Motor neuron (in vitro differentiated cells): ENCODE measurements around the gene LARP4. TPM values are rescaled to one million over a fixed set of nuclear protein-coding genes. Genes with fewer than 3 reads are reported as not detected.
A peak's percentile ranks its signal among the peaks of the same experiment; 100 is the strongest.
"Not testable (repeated sequence)": the region's sequence is repeated elsewhere in the genome, so short reads cannot be mapped to it uniquely, and the experiment has no call there.

ENCODE experiments used
- ATAC-seq, 8 experiments: fragments of 200-7000 bp; cut with Tn5 transposase; replicated peaks in 6 of 8; 2 replicates each; pipeline ENCODE4 v1.8.0; 2021; ENCODE audit warnings: mild to moderate bottlenecking in 8 of 8, moderate library complexity in 8 of 8
- H3K27ac ChIP-seq, 2 donors: fragments of 250-450 bp; sonication (Bioruptor Pico); 2 replicates each; pipeline ENCODE4 v1.9.0; 2021; ENCODE audit warnings: antibody characterized with exemption in 2 of 2, mild to moderate bottlenecking in 2 of 2, moderate library complexity in 1 of 2
- H3K4me1 ChIP-seq, 2 donors: fragments of 250-450 bp; sonication (Bioruptor Pico); replicated peaks in 1 of 2; 2 replicates each; pipeline ENCODE4 v1.6.1; 2021; ENCODE audit warnings: antibody characterized with exemption in 2 of 2, mild to moderate bottlenecking in 2 of 2, moderate library complexity in 1 of 2
- H3K4me3 ChIP-seq, 5 donors: fragments of 250-450 bp; sonication (Bioruptor Pico); 2 replicates each; pipeline ENCODE4 v1.9.0; 2021; ENCODE audit warnings: antibody characterized with exemption in 5 of 5, mild to moderate bottlenecking in 5 of 5, moderate library complexity in 4 of 5
- WGBS, 10 experiments: fragments of 450-650 bp; shearing (Covaris generic); methylation state at CpG; one replicate each; pipeline ENCODE4 v1.0.0; 2022; 5-methylcytosine and 5-hydroxymethylcytosine counted together
- in situ Hi-C, 9 experiments: fragments of 400-800 bp; cut with MboI; loops; one replicate each; pipeline ENCODE4 v1.15.0; 2021; ENCODE audit warnings: low sequenced_read_pairs in 9 of 9, low pct_unique_long_range_greater_than_20kb in 2 of 9; ENCODE audit not compliant: unreplicated experiment in 9 of 9
- total RNA-seq, 8 experiments: library from RNA; unstranded; fragments of 300-600 nt; gene quantifications; 2 replicates each; pipeline versions ENCODE4 v1.2.3 to v1.2.4, GENCODE V29; 2022

Gene LARP4
- total RNA-seq, result 10 to 100 TPM; 17.4 to 73.1 (median 29.8) TPM

DNA sequence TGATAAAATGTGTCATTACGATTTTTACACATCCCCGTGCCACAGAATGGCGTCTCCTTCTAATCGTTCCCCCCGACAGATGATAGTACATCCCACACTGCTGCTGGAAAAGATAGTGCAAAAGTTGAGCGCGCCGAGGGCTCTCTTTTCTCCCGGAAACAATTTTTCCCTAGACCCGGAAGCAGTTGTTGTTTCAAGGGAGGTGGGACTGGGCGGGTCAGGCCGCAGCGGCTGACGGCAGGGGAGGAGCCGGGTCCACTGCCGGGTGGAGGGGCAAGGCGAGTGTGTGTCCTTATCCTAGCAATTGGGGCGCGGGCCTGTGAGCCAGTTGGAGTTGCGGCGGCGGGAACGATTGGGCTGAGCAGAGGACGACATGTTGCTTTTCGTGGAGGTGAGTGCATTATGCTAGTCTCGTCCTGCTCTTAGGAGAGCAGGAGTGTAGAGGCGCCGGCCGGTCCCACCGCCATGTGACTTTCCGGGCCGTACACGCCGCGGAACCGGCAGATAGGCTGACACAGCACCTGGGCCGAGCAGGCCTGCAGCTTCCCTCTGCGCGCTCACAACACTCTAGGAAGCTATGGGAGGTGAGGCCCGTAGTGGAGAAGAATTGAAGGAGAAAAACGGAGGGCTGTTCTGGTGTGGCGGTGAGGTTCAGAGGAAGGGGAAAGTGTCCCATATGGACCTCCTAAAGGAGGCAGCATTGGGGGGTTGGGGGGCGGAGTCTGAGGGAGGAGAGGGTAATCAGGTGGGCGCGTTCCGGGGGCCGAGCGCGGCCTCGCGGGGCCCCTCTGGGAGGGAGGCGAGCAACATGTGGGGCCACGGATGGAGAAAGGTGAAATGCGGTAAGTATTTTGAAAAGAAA lies at the start of gene LARP4:
Gene LARP4 (plus strand): TSS at position 248 of the 862 bp plus-strand sequence. CDS start 126 bp downstream, at position 374.
- in situ Hi-C loops, result no loop called here

DNA sequence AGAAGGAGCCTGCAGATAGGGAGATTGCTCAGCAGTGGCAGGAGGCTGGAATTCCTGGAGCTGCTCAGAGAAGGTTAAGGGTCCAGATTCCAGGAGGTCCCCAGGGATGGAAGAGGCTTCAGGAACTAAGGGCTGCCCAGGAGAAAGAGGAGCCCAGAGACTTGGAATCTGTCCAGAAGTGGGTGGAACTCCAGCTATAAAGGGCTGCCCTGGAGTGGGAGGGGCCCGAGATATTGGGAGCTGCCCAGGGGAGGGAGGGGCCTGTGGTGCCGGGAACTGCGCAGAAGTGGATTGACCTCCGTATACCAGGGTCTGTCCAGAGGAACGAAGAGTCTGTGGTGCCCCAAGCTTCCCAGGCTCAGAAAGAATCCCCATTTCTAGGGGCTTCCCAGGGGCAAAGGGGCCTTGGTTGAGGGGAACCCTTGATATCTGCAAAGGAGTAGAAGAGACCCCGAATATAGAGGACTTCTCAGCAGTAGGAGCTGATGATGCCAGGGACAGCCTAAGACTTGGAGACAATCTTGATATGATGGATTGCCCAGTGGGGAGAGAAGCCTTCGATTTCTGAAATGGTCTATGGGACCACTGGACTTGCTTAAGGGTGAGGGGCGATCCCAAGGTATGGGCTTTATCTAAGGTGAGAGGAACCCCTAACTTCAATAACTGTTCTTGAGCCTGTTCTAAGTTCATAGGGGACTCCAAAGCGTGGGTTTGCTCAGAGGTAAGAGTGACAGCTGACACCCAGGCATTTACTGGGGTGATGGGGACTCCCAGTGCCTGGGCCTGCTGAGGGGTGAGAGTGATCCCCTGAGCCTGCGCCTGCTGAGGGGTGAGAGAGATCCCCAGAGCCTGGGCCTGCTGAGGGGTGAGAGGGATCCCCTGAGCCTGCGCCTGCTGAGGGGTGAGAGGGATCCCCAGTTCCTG lies 49.3 kb upstream of the LARP4 start:
- peak in 3 of 8 experiments; percentile 27 to 82 (median 39) for ATAC-seq
- Histone ChIP-seq H3K27ac (no peak overlapping the region), H3K4me3 (no peak overlapping the region), H3K4me1 (no peaks in the 10 kb centered on the region)
- WGBS, 10 experiments, result 56 to 100% (median 85%) methylated on average over 1 to 5 of the region's 11 CpGs; no CpG with 5 or more reads in 3 of the 10 experiments
- in situ Hi-C loops, result no loop called here

More for the DNA sequence above, at the start of gene LARP4:
- 0% methylated on average over 1 to 39 of the region's 54 CpGs; no CpG with 5 or more reads in 2 of the 10 experiments for WGBS, 10 experiments
- peaks cover 0 to 12% of the 10 kb centered on the region in 2 donors for H3K4me1 ChIP-seq
- peak within 1 kb of the TSS; percentile 48 to 72 (median 58) for H3K4me3 ChIP-seq
- peak; percentile 94 to 98 (median 97) for ATAC-seq
- H3K27ac ChIP-seq, result peak within 1 kb of the TSS; percentile 67 to 81

DNA sequence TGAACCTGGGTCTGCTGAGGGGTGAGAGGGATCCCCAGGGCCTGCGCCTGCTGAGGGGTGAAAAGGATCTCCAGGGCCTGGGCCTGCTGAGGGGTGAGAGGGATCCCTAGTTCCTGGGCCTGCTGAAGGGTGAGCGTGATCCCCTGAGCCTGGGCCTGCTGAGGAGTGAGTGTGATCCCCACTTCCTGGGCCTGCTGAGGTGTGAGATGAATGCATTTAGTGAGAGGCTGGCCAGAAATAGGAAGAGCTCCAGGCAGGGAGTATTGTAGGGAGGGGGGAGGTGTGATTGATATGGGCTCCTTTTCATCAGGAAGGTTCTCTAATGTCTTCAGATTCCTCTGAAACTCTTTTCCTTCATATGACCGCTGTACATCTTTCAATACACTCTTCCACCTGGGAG lies 47.3 kb upstream of the LARP4 start:
- no peak for ATAC-seq
- Histone ChIP-seq H3K4me3 (no peak overlapping the region), H3K27ac (no peak overlapping the region), H3K4me1 (no peaks in the 10 kb centered on the region)
- 70 to 100% (median 86%) methylated on average over 1 to 3 of the region's 3 CpGs; no CpG with 5 or more reads in 2 of the 10 experiments for WGBS, 10 experiments
- in situ Hi-C loops, result no loop called here

DNA sequence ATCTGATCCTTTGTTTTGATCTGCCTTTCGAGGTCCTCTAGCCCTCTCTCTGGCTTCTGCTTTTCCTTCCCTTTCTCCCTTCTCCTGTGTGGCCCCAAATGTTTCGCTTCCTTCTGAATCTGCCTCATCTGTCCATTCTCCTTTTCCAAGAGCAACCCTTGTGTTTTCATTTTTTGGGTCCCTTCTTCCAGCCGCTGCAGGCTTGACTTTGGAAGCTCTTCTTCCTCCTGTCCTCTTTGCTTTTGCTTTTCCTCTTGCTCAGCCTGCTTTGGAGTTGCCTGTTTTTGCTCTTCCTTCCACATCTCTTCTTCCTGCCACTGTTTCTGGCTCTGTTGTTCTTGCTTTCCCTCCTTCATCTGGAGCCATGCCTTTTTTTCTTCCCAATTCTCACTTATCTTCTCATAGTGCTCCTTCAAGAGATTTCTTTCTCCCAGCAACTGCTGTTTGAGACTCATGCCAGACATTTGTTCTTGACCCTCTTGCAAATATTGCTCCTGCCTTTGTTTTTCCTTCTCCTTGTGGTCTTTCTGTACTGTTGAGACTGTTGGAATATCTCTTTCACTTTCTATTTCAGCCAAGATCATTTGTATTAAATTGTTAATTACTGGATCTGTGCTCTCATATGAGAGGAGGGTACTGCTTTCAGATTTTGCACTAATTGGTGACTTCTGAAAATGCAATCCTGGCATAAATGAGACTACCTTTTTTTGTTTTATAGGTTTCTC lies 46.7 kb upstream of the LARP4 start:
- Histone ChIP-seq H3K4me1 (no peaks in the 10 kb centered on the region), H3K4me3 (no peak overlapping the region), H3K27ac (no peak overlapping the region)
- in situ Hi-C loops, result no loop called here
- peak in 2 of 8 experiments; percentile 53 to 72 for ATAC-seq
- 67 to 95% (median 83%) methylated on average over 1 to 3 of the region's 3 CpGs; no CpG with 5 or more reads in 1 of the 10 experiments for WGBS, 10 experiments

DNA sequence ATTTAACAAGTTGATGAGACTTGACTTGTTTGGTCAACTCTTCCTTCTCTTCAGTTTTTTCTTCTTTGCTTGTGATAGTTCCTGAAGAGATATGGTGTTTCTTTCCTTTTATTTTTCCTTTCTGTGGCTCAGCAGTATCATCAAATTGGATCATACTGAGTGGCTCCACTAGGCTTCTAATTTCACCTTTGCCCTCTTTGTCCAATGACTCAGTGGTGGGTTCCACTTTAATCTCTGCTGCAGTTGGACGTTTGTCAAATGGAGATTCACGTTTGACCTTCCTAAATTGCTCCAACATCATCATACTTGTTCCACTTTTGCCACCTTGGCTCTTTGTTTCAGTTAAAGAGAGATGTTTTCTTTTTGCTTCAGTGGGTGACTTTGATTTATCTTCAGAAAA lies 45.8 kb upstream of the LARP4 start:
- no peak overlapping the region for H3K4me3 ChIP-seq
- in situ Hi-C loops, result no loop called here
- no peak for ATAC-seq
- H3K27ac ChIP-seq, result no peak overlapping the region
- no peaks in the 10 kb centered on the region for H3K4me1 ChIP-seq
- WGBS, 10 experiments, result 12 to 100% (median 67%) methylated on average over 1 to 2 of the region's 2 CpGs; no CpG with 5 or more reads in 1 of the 10 experiments

DNA sequence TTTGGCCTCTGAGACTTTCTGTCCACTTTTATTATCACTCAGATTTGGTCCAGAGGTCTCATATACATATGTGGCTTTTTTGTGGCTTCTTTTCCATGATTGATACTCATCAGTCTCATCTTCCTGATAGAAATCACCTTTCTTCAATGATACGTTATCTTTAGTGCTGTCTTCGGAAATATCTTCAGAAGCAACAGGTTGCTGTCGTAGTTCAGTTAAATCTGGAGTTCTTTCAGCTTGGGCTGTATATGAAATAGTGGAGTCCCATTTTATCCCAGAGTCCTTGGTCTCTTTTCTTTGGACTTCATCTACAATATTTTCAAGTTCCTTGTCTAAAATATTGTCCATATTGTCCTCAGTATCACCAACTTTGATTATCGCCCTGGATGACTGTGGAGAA lies 45.3 kb upstream of the LARP4 start:
- in situ Hi-C loops, result no loop called here

DNA sequence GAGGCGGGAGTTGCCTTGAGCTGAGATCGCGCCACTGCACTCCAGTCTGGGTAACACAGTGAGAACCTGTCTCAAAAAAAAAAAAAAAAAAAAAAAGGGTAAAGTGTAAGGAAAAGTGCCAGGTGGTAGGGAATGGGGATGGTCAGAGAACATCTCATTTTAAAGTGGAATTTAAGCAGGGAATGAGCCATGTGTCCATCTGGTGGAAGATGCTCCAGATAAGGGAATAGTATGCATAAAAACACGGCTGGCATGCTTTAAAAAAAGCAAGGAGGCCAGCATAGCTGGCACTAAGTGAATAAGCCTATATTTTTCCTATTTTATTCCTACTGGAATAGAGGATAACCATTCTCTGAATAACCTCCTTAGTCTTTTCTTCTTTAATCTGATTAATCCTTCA lies 38.0 kb upstream of the LARP4 start:
- in situ Hi-C loops, result no loop called here
- no peak overlapping the region for H3K27ac ChIP-seq
- ATAC-seq, result no peak
- 57 to 100% (median 88%) methylated on average over 1 to 4 of the region's 4 CpGs for WGBS, 10 experiments
- no peak overlapping the region for H3K4me3 ChIP-seq
- H3K4me1 ChIP-seq, result peaks cover 0 to 9% of the 10 kb centered on the region in 2 donors

More for the DNA sequence above, 45.3 kb upstream of the LARP4 start:
- no peak for ATAC-seq
- WGBS, 10 experiments, result 67 to 100% (median 93%) methylated on average over 1 to 4 of the region's 4 CpGs
- Histone ChIP-seq H3K4me3 (no peak overlapping the region), H3K27ac (no peak overlapping the region), H3K4me1 (no peaks in the 10 kb centered on the region)

DNA sequence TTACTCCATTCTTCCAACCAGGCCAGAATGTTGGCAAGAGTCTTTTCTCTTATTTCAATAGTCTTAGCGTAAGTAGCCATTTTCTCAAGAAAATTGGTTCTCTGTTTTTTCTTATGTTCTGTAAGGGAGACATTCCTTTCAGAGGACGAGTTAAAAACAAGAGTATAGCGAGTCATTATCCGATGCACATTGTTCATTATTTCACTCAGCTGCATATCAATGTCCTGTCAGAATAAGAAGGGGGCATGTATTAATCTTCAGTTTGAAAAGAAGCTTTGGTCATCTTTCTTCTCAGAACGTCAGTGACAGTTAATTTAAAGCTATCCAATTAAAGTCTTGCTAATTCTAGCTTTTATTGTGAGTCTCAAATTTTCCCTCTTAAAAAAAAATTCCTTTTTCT lies 37.5 kb upstream of the LARP4 start:
- 34 to 75% (median 52%) methylated on average over 4 to 5 of the region's 5 CpGs; no CpG with 5 or more reads in 1 of the 10 experiments for WGBS, 10 experiments
- in situ Hi-C loops, result no loop called here
- no peak for ATAC-seq
- Histone ChIP-seq H3K27ac (no peak overlapping the region), H3K4me1 (peaks cover 0 to 9% of the 10 kb centered on the region in 2 donors), H3K4me3 (no peak overlapping the region)

DNA sequence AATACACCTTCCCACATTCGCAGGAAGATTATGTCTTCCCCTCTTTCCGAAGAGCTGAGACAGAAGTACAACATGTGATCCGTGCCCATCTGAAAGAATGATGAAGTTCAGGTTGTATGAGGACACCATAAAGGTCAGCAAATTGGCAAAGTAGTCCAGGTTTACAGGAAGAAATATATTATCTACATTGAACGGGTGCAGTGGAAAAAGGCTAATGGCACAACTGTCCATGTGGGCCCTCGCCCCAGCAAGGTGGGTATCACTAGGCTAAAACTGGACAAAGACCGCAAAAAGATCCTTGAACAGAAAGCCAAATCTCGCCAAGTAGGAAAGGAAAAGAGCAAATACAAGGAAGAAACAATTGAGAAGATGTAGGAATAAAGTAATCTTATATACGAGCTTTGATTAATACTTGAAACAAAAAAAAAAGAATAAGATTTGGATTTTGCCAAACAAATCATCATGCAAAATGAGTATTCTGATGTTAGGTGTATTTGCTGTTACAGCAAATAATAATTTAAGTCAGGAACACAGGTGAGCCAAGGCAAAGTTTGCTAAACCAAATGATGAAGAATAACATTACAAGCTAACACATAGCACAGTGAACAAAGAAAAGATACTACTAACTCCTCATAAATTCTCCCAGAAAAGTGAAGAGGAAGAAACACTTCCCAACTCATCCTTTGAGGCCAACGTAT lies 34.8 kb upstream of the LARP4 start:
- Histone ChIP-seq H3K4me3 (no peak overlapping the region), H3K27ac (no peak overlapping the region), H3K4me1 (peaks cover 0 to 9% of the 10 kb centered on the region in 2 donors)
- in situ Hi-C loops, result no loop called here
- no peak for ATAC-seq
- 73 to 100% (median 91%) methylated on average over 3 to 9 of the region's 9 CpGs for WGBS, 10 experiments

DNA sequence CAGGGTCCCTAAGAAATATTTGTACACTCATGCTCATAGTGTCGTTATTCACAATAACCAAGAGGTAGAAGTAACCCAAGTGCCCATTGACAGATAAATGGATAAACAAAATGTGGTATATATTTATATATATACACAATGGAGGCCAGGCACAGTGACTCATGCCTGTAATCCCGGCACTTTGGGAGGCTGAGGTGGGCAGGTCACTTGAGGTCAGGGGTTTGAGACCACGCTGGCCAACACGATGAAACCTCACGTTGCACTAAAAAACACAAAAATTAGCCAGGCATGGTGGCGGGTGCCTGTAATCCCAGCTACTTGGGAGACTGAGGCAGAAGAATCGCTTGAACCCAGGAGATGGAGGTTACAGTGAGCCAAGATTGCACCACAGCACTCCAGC lies 30.0 kb upstream of the LARP4 start:
- 50 to 100% (median 93%) methylated on average over 1 to 5 of the region's 7 CpGs; no CpG with 5 or more reads in 2 of the 10 experiments for WGBS, 10 experiments
- H3K4me1 ChIP-seq, in situ Hi-C loops, H3K4me3 ChIP-seq, ATAC-seq, H3K27ac ChIP-seq: not testable (repeated sequence)

DNA sequence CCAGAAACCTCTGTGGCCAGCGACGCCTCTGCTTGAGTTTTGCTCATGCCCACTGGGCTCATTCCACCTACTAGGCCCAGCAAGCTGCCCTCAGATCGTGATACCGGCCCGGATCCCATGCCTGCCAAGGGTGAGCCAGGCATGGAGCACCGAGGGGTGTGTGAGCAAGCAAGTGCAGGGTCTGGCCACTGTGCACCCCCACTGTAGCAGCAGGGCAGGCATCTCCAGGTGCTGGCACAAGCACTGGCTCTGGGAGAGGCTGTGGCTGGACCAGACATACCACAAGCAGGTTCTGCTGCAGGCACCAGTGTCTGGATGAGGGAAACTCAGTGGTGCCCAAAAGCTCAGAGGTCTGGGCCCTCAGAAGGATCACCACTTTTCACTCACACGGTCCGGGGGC lies 24.9 kb upstream of the LARP4 start:
- WGBS, 10 experiments, result 80 to 100% (median 100%) methylated on average over 2 to 4 of the region's 8 CpGs; no CpG with 5 or more reads in 4 of the 10 experiments
- no peak overlapping the region for H3K27ac ChIP-seq
- H3K4me1 ChIP-seq, result no peaks in the 10 kb centered on the region
- H3K4me3 ChIP-seq, result no peak overlapping the region
- in situ Hi-C loops, result no loop called here
- no peak for ATAC-seq

DNA sequence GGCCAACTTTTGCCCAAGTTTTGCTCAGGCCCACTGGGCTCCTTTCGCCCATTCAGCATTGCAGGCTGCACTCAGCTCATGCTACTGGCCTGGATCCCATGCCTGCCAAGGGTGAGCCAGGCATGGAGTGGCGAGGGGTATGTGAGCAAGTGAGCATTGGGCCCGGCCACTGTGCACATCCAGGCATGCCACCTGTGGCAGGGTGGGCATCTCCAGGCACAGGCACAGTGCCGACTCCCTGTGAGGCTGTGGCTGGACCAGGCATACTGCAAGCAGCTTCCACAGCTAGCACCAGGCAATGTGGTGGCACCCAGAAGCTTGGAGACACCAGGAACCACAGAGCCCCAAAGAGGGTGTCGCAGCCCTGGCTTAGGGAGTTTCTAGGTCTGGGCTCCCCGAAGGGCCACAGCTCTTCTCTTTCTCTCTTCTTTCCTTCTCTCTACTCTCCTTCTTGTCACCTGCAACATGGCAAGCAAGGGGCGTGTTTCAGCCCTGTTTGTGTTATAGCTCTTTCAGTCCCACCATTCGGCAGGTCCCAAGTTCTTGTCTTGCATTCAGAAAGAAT lies 19.8 kb upstream of the LARP4 start:
- no peak for ATAC-seq
- in situ Hi-C loops, result no loop called here
- no peaks in the 10 kb centered on the region for H3K4me1 ChIP-seq
- WGBS, 10 experiments, result 50 to 100% (median 72%) methylated on average over 1 to 5 of the region's 8 CpGs; no CpG with 5 or more reads in 4 of the 10 experiments
- H3K4me3 ChIP-seq, result no peak overlapping the region
- H3K27ac ChIP-seq, result no peak overlapping the region
